ENCODE data around the gene FGGY. TPM values are rescaled to one million over a fixed set of nuclear protein-coding genes. Genes with fewer than 3 reads are reported as not detected.

Gene FGGY
- total RNA-seq, 1 experiment from 2014 or later = 14.6 TPM

- no peaks in the 10 kb centered on the region for H3K79me2 ChIP-seq (ENCODE audit: insufficient read depth, low read length)
- no peak overlapping the region for H3K14ac ChIP-seq (ENCODE audit: insufficient read depth, low read length)
- no peak overlapping the region for H2BK120ac ChIP-seq (ENCODE audit: low read depth, low read length, poor library complexity, severe bottlenecking)
- H3K27me3 Mint-ChIP-seq (ENCODE audit: low read depth) = no peaks in the 10 kb centered on the region
- H4K8ac ChIP-seq (replicated peaks; ENCODE audit: insufficient read length, low read depth, low read length) = no peak overlapping the region
- H2BK15ac ChIP-seq (ENCODE audit: low read depth, low read length) = no peak overlapping the region
- H2BK20ac ChIP-seq (ENCODE audit: low read depth, low read length, poor library complexity, severe bottlenecking) = no peak overlapping the region
- no peak overlapping the region for H3K23ac ChIP-seq (ENCODE audit: insufficient read length, low read depth, low read length)
- no peak overlapping the region for H3K4ac ChIP-seq (ENCODE audit: low read depth, low read length)
- no peak overlapping the region for H3T11ph ChIP-seq (ENCODE audit: low read length)
- H3K23me2 ChIP-seq (ENCODE audit: insufficient read length, low read depth, low read length, poor library complexity, severe bottlenecking) = no peaks in the 10 kb centered on the region
- no peak overlapping the region for H3K27ac ChIP-seq (ENCODE audit: insufficient read length, low read depth, low read length)
- H3K27me3 ChIP-seq (ENCODE audit: insufficient read depth, low read length) = no peaks in the 10 kb centered on the region
- no peak overlapping the region for H3K9ac ChIP-seq (ENCODE audit: extremely low read depth, insufficient read length, low read length)
- no peak overlapping the region for H3K4me2 ChIP-seq (ENCODE audit: insufficient read depth, insufficient read length, low read length)
- no peaks in the 10 kb centered on the region for H3K79me1 ChIP-seq (ENCODE audit: insufficient read depth, low read depth, low read length, poor library complexity, severe bottlenecking)
- no peak overlapping the region for H4K5ac ChIP-seq (ENCODE audit: insufficient read length, low read depth, low read length)
- H3K27ac Mint-ChIP-seq = no peak overlapping the region
- H2BK5ac ChIP-seq (ENCODE audit: insufficient read length, low read length) = no peak overlapping the region
- peaks cover 2 to 6% of the 10 kb centered on the region in 2 experiments; a peak in 3 of 5 replicates for H3K9me3 Mint-ChIP-seq
- H3K4me1 ChIP-seq (ENCODE audit: insufficient read depth, low read length) = no peaks in the 10 kb centered on the region; the same call in 1 of the 2 replicates
- no peak for DNase-seq
- no peak overlapping the region for H2AK5ac ChIP-seq (ENCODE audit: insufficient read length, low read length)
- H3K36me3 Mint-ChIP-seq (ENCODE audit: insufficient read depth in 1 of 3, low read depth in 3 of 3) = peaks cover 4 to 9% (median 9%) of the 10 kb centered on the region in 3 experiments; a peak in 6 of 7 replicates
- no peaks in the 10 kb centered on the region for H4K20me1 ChIP-seq (ENCODE audit: control insufficient read depth, insufficient read depth, insufficient read length)
- H3K4me3 Mint-ChIP-seq = no peak overlapping the region
- no peaks in the 10 kb centered on the region for H3K9me3 ChIP-seq (ENCODE audit: control insufficient read depth, low read depth, low read length)
- no peak overlapping the region for H3K18ac ChIP-seq (ENCODE audit: insufficient read length, low read depth, low read length)
- peaks cover 7 to 8% of the 10 kb centered on the region in 2 experiments for H3K4me1 Mint-ChIP-seq
- H3K56ac ChIP-seq (ENCODE audit: insufficient read length, low read depth, low read length) = no peak overlapping the region
- no peak overlapping the region for H2BK12ac ChIP-seq (ENCODE audit: insufficient read length, low read depth, low read length)
- H2AFZ ChIP-seq (ENCODE audit: low read length) = no peak overlapping the region
- TF ChIP-seq CTCF (conservative IDR thresholded peaks at IDR 0.05) = no peak
- no peak overlapping the region for H4K91ac ChIP-seq (ENCODE audit: insufficient read length, low read depth, low read length)
These were observed 417.3 kb downstream of the FGGY start for GRCh38 chr1:59714219-59714618.
